Karpas-422 (cell line): ENCODE data around the gene LIG4. TPM values are rescaled to one million over a fixed set of nuclear protein-coding genes. Genes with fewer than 3 reads are reported as not detected.

Source experiments
- DNase-seq: peaks from one replicate; pipeline ENCODE4 v3.0.0-alpha.2; 2015
- H2AFZ ChIP-seq: fragments of 200-600 bp; sonication (generic); 2 replicates; pipeline ENCODE4 v1.6.1; 2014; ENCODE audit warnings: antibody characterized with exemption, low read length, mixed read lengths
- H3K27ac ChIP-seq: fragments of 200-600 bp; sonication (generic); 2 replicates; pipeline ENCODE4 v1.5.1; 2014; ENCODE audit warnings: mild to moderate bottlenecking, low read length, moderate library complexity
- H3K27me3 ChIP-seq: fragments of 200-600 bp; sonication (generic); 2 replicates; pipeline ENCODE4 v1.6.1; 2014; ENCODE audit warnings: low read length, mixed read lengths
- H3K36me3 ChIP-seq: fragments of 200-600 bp; sonication (generic); 2 replicates; pipeline ENCODE4 v1.6.1; 2014; ENCODE audit warnings: low read length, mixed read lengths; ENCODE audit not compliant: insufficient read depth
- H3K4me1 ChIP-seq: fragments of 200-600 bp; sonication (generic); 2 replicates; pipeline ENCODE4 v1.6.1; 2014; ENCODE audit warnings: mild to moderate bottlenecking, low read length, mixed read lengths
- H3K4me2 ChIP-seq: fragments of 200-600 bp; sonication (generic); 2 replicates; pipeline ENCODE4 v1.6.1; 2014; ENCODE audit warnings: low read length, low read depth, mild to moderate bottlenecking; ENCODE audit not compliant: poor library complexity, severe bottlenecking
- H3K4me3 ChIP-seq: fragments of 200-600 bp; sonication (generic); 2 replicates; pipeline ENCODE4 v1.5.1; 2014; ENCODE audit warnings: mild to moderate bottlenecking, antibody characterized with exemption, low read length, mixed read lengths
- H3K79me2 ChIP-seq: fragments of 200-600 bp; sonication (generic); 2 replicates; pipeline ENCODE4 v1.6.1; 2014; ENCODE audit warnings: mild to moderate bottlenecking, low read length, mixed read lengths
- H3K9ac ChIP-seq: fragments of 200-600 bp; sonication (generic); 2 replicates; pipeline ENCODE4 v1.6.0; 2014; ENCODE audit warnings: low read length
- H3K9me2 ChIP-seq: fragments of 200-600 bp; sonication (generic), shearing (Covaris generic); replicated peaks from 2 replicates; pipeline ENCODE4 v1.6.0; 2014; ENCODE audit warnings: mild to moderate bottlenecking, low read length, moderate library complexity; ENCODE audit not compliant: insufficient read depth
- H3K9me3 ChIP-seq: fragments of 300-700, 200-600 bp; sonication (generic); 2 replicates; pipeline ENCODE4 v1.6.1; 2014; ENCODE audit warnings: low read length, mixed read lengths
- H4K20me1 ChIP-seq: fragments of 200-600 bp; sonication (generic); 2 replicates; pipeline ENCODE4 v1.6.1; 2014; ENCODE audit warnings: mild to moderate bottlenecking, antibody characterized with exemption, low read length, low read depth; ENCODE audit not compliant: insufficient read depth
- total RNA-seq: library from RNA; depleted of rRNA; stranded (reverse); fragments of >200 nt; shearing (Covaris generic); gene quantifications from 2 replicates; pipeline ENCODE4 v1.2.3, GENCODE V29; 2014; ENCODE audit warnings: low replicate concordance; rRNA removed

Gene LIG4
- total RNA-seq = 10.8 and 18.7 TPM in 2 replicates

DNA sequence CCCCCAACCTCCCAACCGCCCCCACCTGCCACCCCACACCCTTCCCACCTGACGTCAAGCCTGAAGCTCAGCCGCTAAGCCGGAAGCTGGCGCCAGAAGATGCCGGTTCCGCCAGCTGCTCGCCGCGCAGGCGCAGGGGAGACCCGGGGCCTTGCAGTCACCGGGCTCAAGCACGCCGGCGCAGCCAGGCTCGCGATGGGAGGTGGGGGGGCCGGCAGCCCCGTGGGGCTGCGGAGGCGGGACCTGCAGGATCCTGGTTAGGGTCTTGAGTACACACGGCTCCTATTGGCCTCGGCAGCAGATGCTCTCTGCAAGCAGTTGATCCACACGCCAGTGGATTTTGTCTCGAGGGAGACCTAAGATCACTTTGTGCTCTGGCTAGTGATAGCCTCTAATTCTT, at the start of gene LIG4:
TSS of gene LIG4 (minus strand) at position 101 of the 400 bp plus-strand sequence. CDS start 4,268 bp downstream, outside the sequence.
- peaks cover 55% of the 10 kb centered on the region for H3K4me1 ChIP-seq
- no peaks in the 10 kb centered on the region for H3K9me3 ChIP-seq
- peak within 1 kb of the TSS; percentile 83 for H3K4me2 ChIP-seq
- peak within 1 kb of the TSS; percentile 90 for H3K4me3 ChIP-seq
- H3K27ac ChIP-seq = peak within 1 kb of the TSS; percentile 73
- peak within 1 kb of the TSS; percentile 97 for H3K9ac ChIP-seq
- H3K36me3 ChIP-seq = peaks cover 11% of the 10 kb centered on the region
- H2AFZ ChIP-seq = peak within 1 kb of the TSS; percentile 77; the same call in 1 of the 2 replicates
- peak; percentile 97 for DNase-seq
- no peaks in the 10 kb centered on the region for H3K9me2 ChIP-seq
- H3K27me3 ChIP-seq = no peaks in the 10 kb centered on the region
- H4K20me1 ChIP-seq = peaks cover 3% of the 10 kb centered on the region; the same call in 1 of the 2 replicates
- H3K79me2 ChIP-seq = peaks cover 49% of the 10 kb centered on the region

DNA sequence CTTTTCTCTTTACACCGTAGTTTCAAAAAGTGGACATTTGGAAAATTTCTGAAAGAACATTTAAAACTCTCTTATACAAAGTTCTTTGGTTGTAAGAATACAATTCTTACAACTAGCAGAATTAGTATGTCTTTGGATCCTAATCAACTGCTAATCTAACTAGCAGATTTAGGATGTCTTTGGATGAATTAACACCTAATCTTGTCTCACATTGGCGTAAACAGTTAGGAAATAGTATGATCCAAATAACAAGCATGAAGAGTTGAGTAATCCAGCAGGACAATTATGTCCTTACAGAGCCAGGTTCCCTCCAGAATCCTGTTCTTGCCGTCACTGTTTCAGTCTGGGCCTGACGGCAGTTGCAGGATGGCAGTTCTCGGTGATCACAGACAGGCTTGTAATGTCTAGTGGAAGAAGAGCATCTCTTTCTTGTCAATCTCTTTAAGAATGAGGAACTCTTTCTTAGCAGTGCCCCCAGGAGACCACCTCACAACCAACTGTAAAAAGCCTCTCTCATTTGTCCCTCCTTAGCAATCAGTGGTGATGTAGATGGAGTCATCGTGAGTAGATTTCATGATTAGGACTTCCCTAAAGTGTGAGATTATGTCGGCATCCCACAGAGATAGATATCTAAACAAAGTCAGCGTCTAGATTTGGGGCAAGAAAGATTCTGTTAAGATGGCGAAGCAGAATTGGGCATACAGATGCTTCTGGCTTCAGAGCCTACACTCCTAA, 48.5 kb upstream of the LIG4 start:
- Histone ChIP-seq H3K9ac (no peak overlapping the region), H3K9me3 (no peaks in the 10 kb centered on the region), H3K79me2 (no peaks in the 10 kb centered on the region), H2AFZ (no peak overlapping the region), H3K27me3 (no peaks in the 10 kb centered on the region), H3K4me2 (no peak overlapping the region), H3K4me3 (no peak overlapping the region), H3K4me1 (no peaks in the 10 kb centered on the region), H3K9me2 (no peaks in the 10 kb centered on the region), H4K20me1 (no peaks in the 10 kb centered on the region), H3K36me3 (no peaks in the 10 kb centered on the region), H3K27ac (no peak overlapping the region)
- no peak for DNase-seq

DNA sequence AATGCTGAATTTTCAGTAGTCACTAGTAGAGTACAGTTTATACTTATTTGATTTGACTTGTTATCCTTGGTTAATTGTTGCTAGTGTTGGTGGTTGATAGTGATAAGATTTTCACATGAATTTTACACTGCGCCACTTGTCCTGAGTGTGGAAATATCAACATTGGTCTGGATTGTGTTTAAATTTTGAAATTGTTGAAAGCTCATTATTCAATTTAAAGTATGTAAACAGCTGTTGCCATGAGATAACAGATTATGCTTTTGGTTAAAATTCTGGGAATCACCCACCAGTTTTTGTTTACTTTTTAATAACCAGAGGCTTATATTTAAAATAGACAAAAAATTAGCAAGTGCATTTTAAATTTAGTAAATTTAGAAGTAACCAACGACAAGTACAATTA, 41.9 kb upstream of the LIG4 start:
- H3K79me2 ChIP-seq = no peaks in the 10 kb centered on the region
- H3K4me2 ChIP-seq = no peak overlapping the region
- no peak overlapping the region for H2AFZ ChIP-seq
- no peaks in the 10 kb centered on the region for H3K9me3 ChIP-seq
- H3K4me3 ChIP-seq = no peak overlapping the region
- H3K9ac ChIP-seq = no peak overlapping the region
- no peaks in the 10 kb centered on the region for H4K20me1 ChIP-seq
- H3K27ac ChIP-seq = no peak overlapping the region
- DNase-seq = no peak
- H3K4me1 ChIP-seq = no peaks in the 10 kb centered on the region
- H3K9me2 ChIP-seq = no peaks in the 10 kb centered on the region
- H3K36me3 ChIP-seq = no peaks in the 10 kb centered on the region
- no peaks in the 10 kb centered on the region for H3K27me3 ChIP-seq

DNA sequence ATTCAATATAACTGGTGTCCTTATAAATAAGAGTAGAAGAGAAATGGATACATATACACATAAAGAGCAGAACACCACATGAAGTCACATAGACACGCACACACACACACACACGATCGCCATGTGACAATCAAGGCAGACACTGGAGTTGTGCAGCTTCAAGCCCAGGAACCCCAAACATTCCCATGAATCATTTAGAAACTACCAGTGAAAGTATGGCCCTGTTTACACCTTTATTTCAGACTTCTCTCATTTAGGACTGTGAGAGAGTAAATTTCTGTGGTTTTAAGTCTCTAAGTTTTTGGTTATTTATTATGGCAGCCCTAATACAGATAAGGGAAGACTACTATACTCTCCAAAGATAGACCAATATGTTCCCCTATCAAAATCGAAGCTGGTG, 33.8 kb upstream of the LIG4 start:
- Histone ChIP-seq H2AFZ (no peak overlapping the region), H3K9ac (no peak overlapping the region), H3K36me3 (no peaks in the 10 kb centered on the region), H3K79me2 (no peaks in the 10 kb centered on the region), H3K4me1 (no peaks in the 10 kb centered on the region), H3K27me3 (no peaks in the 10 kb centered on the region), H3K9me2 (no peaks in the 10 kb centered on the region), H3K4me2 (no peak overlapping the region), H3K9me3 (peaks cover 7% of the 10 kb centered on the region), H3K4me3 (no peak overlapping the region), H4K20me1 (no peaks in the 10 kb centered on the region), H3K27ac (no peak overlapping the region)
- no peak for DNase-seq

DNA sequence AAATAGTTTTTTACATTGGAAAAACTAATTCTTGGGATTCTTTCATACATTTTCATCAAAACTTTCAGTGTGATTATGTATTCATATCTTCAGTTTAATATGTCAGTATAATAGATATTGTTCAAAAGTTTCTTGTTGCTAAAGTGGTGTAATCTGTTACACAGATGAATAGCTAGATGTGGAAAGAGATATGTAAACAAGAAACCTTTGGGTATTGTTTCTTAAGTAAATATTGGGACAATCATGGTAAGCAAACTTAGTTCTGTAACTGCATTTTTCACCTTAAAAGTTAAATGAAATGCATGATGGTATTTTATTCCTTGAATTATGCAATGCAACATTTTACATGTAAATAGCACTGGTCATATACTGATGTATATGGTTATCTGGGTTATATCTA, 15.0 kb upstream of the LIG4 start:
- no peaks in the 10 kb centered on the region for H3K9me3 ChIP-seq
- H3K4me3 ChIP-seq = no peak overlapping the region
- no peak overlapping the region for H3K9ac ChIP-seq
- H3K27ac ChIP-seq = no peak overlapping the region
- H3K36me3 ChIP-seq = peaks cover 32% of the 10 kb centered on the region
- H4K20me1 ChIP-seq = no peaks in the 10 kb centered on the region
- H2AFZ ChIP-seq = no peak overlapping the region
- H3K9me2 ChIP-seq = no peaks in the 10 kb centered on the region
- H3K4me2 ChIP-seq = no peak overlapping the region
- peaks cover 13% of the 10 kb centered on the region for H3K4me1 ChIP-seq
- H3K79me2 ChIP-seq = peaks cover 67% of the 10 kb centered on the region
- DNase-seq = no peak
- no peaks in the 10 kb centered on the region for H3K27me3 ChIP-seq

DNA sequence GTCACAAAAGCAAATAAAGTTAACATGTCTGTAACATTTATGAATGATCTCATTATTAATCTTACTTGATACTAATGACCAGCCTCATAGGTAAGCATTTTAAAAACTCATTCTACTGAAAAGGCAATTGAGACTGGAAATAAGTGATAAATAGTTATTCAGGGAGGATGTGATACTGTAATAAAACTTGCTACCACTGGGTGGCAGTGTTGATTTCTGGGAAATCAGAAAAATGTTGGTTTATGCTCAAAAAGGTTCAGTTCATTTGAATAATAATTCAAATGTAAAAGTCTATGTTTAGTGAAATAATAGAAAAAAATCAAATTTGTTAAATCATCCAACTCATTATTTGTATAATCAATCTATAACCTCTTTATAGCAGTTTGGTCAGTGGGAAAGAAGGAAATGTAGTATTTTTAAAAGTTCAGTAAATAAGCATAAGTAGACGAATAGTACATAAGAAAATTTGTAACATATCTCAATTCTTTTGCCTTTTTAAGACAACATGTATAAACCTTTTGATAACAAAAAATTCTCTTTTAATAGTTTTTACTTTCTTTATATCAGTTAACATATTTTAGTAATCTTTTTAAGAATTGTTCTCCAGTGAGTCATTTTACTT, 12.4 kb upstream of the LIG4 start:
- Histone ChIP-seq H3K4me3 (no peak overlapping the region), H2AFZ (no peak overlapping the region), H3K79me2 (peaks cover 87% of the 10 kb centered on the region), H3K36me3 (peaks cover 26% of the 10 kb centered on the region), H3K9me3 (no peaks in the 10 kb centered on the region), H3K27me3 (no peaks in the 10 kb centered on the region), H3K27ac (no peak overlapping the region), H4K20me1 (peaks cover 3% of the 10 kb centered on the region; the same call in 1 of the 2 replicates), H3K9me2 (no peaks in the 10 kb centered on the region), H3K4me1 (peaks cover 13% of the 10 kb centered on the region), H3K9ac (no peak overlapping the region), H3K4me2 (no peak overlapping the region)
- peak; percentile 82 for DNase-seq

DNA sequence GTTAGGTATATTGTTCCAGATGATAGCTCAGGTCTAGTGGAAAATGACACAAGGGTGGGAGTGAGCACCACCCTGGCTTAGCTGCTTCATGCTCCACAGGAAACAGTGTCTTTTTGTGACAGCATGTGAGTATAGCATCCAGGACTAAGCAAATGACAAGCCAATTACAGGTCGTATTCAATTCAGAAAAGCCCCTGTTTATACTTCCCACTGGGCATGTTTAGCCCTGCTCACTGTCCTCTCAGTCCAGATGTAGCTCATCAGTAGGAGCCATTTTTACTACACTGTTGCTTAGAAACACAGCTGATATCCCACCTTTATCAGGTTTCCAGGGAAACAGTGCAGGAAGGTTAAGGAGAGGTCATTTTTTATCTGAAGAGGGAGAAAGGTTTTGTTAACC, 10.8 kb upstream of the LIG4 start:
- peaks cover 89% of the 10 kb centered on the region for H3K79me2 ChIP-seq

DNA sequence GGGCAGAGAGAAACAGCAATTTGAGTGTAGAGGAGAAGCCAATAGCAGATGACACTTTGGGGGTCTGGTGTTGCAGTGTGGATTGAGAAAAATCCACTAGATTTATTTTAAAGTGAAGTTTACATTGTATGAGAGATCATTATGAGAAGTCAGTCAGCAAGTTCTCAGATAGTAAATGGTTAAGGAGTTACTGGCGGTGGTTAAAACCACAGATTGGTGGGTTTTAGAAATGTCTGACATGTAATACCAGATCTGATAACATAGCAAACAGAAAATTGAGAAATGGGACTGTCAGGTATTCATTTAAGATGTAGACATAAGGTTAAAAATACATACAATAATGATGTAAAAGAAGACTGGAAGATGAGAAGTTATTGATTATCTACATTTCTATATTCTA, 10.1 kb upstream of the LIG4 start:
- Histone ChIP-seq H3K27ac (no peak overlapping the region), H2AFZ (no peak overlapping the region), H3K27me3 (no peaks in the 10 kb centered on the region), H3K4me1 (peaks cover 20% of the 10 kb centered on the region), H3K36me3 (peaks cover 16% of the 10 kb centered on the region), H3K9me3 (no peaks in the 10 kb centered on the region), H4K20me1 (peaks cover 3% of the 10 kb centered on the region; the same call in 1 of the 2 replicates), H3K4me2 (no peak overlapping the region), H3K4me3 (no peak overlapping the region), H3K9me2 (no peaks in the 10 kb centered on the region), H3K79me2 (peaks cover 90% of the 10 kb centered on the region), H3K9ac (no peak overlapping the region)
- no peak for DNase-seq

More for the DNA sequence above, 10.8 kb upstream of the LIG4 start:
- Histone ChIP-seq H4K20me1 (peaks cover 3% of the 10 kb centered on the region; the same call in 1 of the 2 replicates), H2AFZ (no peak overlapping the region), H3K4me2 (no peak overlapping the region), H3K9ac (no peak overlapping the region), H3K27me3 (no peaks in the 10 kb centered on the region), H3K4me1 (peaks cover 15% of the 10 kb centered on the region), H3K4me3 (no peak overlapping the region), H3K36me3 (peaks cover 17% of the 10 kb centered on the region), H3K9me2 (no peaks in the 10 kb centered on the region), H3K27ac (no peak overlapping the region), H3K9me3 (no peaks in the 10 kb centered on the region)
- no peak for DNase-seq
